ENCODE data around the gene GPR156. TPM values are rescaled to one million over a fixed set of nuclear protein-coding genes. Genes with fewer than 3 reads are reported as not detected.

The GPR156 gene
- total and polyA plus RNA-seq, 3 donors from 2014 or later: 5.5 to 12.7 (median 7.3) TPM

DNA sequence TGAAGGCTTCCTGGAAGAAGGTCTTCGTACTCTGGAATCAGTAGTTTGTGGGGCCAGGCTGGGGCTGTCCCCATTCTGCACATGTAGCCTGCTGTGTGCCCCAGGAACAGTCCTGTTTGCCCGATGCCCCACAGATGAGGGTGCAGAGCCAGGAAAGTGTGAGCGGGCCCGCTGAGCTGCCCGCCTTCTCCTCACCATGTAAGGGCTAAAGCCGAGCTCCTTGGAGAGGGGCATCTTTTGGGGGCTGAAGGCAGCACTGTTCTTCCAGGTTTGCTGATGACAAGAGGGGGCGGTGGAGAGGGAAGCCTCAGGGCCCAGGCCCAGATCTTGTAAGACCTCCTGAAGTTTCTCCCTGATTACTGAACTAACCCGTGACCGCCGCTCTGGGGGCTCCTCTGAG is 117.5 kb downstream of the GPR156 start:
- no peaks in the 10 kb centered on the region for H3K9me3 ChIP-seq
- no peak overlapping the region for H3K27ac ChIP-seq
- H3K27me3 ChIP-seq: no peaks in the 10 kb centered on the region
- WGBS, 2 donors: 86 to 88% methylated on average over 6 to 10 of the region's 10 CpGs
- no peak overlapping the region for H3K4me3 ChIP-seq
- intact Hi-C loops (cut with DNase I; ENCODE audit: low total_unique reads): no loop called here
- TF ChIP-seq POLR2A (IDR thresholded peaks at IDR 0.05) (no peak), CTCF (IDR thresholded peaks at IDR 0.05) (no peak)
- no peaks in the 10 kb centered on the region for H3K4me1 ChIP-seq
- H3K36me3 ChIP-seq (ENCODE audit: low read depth, missing control alignments): no peaks in the 10 kb centered on the region
- no peak for DNase-seq

- TF ChIP-seq CTCF (IDR thresholded peaks at IDR 0.05) (no peak), POLR2A (IDR thresholded peaks at IDR 0.05) (no peak)
- H3K4me3 ChIP-seq: no peak overlapping the region
- H3K27me3 ChIP-seq: no peaks in the 10 kb centered on the region
- no peak for DNase-seq
- no peaks in the 10 kb centered on the region for H3K36me3 ChIP-seq (ENCODE audit: low read depth, missing control alignments)
- H3K4me1 ChIP-seq: no peaks in the 10 kb centered on the region
- no peaks in the 10 kb centered on the region for H3K9me3 ChIP-seq
- intact Hi-C loops (cut with DNase I; ENCODE audit: low total_unique reads): no loop called here
- H3K27ac ChIP-seq: no peak overlapping the region
These were observed 121.2 kb downstream of the GPR156 start for GRCh38 chr3:120163816-120164215.

DNA sequence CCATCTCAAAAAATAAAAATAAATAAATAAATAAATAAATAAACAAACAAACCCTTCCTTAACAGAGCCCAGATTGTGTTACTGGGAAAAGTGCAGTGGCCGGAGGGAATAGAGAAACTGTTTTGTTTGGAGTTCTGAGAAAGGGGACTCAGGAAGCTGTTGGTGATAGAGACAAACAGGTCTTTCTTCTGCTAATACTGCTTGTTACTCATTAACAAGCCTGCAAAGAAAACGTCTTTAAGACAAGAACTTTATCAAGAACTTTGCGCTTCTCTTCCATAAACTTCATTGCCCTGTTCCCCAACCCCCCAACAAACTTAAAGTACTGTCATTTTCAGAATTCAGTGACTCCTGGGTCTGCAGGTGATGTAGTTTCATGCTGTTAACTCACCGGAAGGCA is 122.0 kb downstream of the GPR156 start:
- no peak for DNase-seq
- H3K36me3 ChIP-seq (ENCODE audit: low read depth, missing control alignments): no peaks in the 10 kb centered on the region
- H3K27me3 ChIP-seq: no peaks in the 10 kb centered on the region
- no peaks in the 10 kb centered on the region for H3K4me1 ChIP-seq
- no peak for TF ChIP-seq POLR2A (IDR thresholded peaks at IDR 0.05)
- no peak for TF ChIP-seq CTCF (IDR thresholded peaks at IDR 0.05)
- 90 to 91% methylated on average over 4 of the region's 4 CpGs for WGBS, 2 donors
- H3K27ac ChIP-seq: no peak overlapping the region
- no peak overlapping the region for H3K4me3 ChIP-seq
- H3K9me3 ChIP-seq: no peaks in the 10 kb centered on the region
- intact Hi-C loops (cut with DNase I; ENCODE audit: low total_unique reads): no loop called here

DNA sequence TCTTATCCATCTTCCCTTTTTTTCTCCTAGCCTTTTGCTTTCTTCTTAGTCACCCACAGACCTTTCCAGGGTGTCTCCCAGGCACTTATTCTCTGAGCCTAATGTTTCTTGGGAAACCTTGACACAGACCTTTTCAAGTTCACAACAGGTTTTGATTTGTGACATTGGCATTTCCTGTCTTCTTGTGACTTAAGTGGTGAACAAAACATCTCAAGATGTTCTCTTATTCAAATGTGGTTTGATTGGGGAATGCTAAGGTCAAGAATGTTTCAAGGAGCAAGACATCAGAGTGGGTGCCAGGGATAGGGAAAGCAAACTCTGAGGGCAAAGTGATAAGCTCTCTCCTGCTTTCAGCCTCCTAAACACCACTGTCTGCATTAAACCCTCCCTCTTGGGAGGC is 122.6 kb downstream of the GPR156 start:
- no peak for DNase-seq
- intact Hi-C loops (cut with DNase I; ENCODE audit: low total_unique reads): no loop called here
- TF ChIP-seq POLR2A (IDR thresholded peaks at IDR 0.05): no peak
- no peak for TF ChIP-seq CTCF (IDR thresholded peaks at IDR 0.05)
- H3K4me3 ChIP-seq: no peak overlapping the region
- no peaks in the 10 kb centered on the region for H3K4me1 ChIP-seq
- no peaks in the 10 kb centered on the region for H3K27me3 ChIP-seq
- no peaks in the 10 kb centered on the region for H3K9me3 ChIP-seq
- H3K27ac ChIP-seq: no peak overlapping the region
- no peaks in the 10 kb centered on the region for H3K36me3 ChIP-seq (ENCODE audit: low read depth, missing control alignments)

- H3K9me3 ChIP-seq: no peaks in the 10 kb centered on the region
These were observed 123.1 kb downstream of the GPR156 start for GRCh38 chr3:120161902-120162301.

More at GRCh38 chr3:120161902-120162301, 123.1 kb downstream of the GPR156 start:
- Histone ChIP-seq H3K36me3 (ENCODE audit: low read depth, missing control alignments) (no peaks in the 10 kb centered on the region), H3K27me3 (no peaks in the 10 kb centered on the region), H3K4me3 (no peak overlapping the region), H3K27ac (no peak overlapping the region), H3K4me1 (no peaks in the 10 kb centered on the region)
- 88% methylated on average over 3 of the region's 3 CpGs for WGBS, 2 donors
- intact Hi-C loops (cut with DNase I; ENCODE audit: low total_unique reads): no loop called here
- no peak for DNase-seq
- TF ChIP-seq POLR2A (IDR thresholded peaks at IDR 0.05) (no peak), CTCF (IDR thresholded peaks at IDR 0.05) (no peak)

Measured in testis (tissue), 3 donors.